GM18907 (cell line): Measurements from ENCODE around the gene TNFAIP8L1.
"Not testable (repeated sequence)": the region's sequence is repeated elsewhere in the genome, so short reads cannot be mapped to it uniquely, and the experiment has no call there.

Experiments used
- ATAC-seq: cut with Tn5 transposase; IDR thresholded peaks from one replicate; pipeline ENCODE4 v1.9.1; 2021; ENCODE audit warnings: mild to moderate bottlenecking, moderate library complexity; ENCODE audit not compliant: unreplicated experiment

The TNFAIP8L1 gene

GRCh38 chr19:4638828-4639530 is at the start of gene TNFAIP8L1:
Gene TNFAIP8L1, plus strand, starts transcription at chr19:4639516. Its CDS starts 12,354 bp downstream, at chr19:4651870.
- peak; percentile 72 for ATAC-seq

- ATAC-seq: no peak
Measured at GRCh38 chr19:4589579-4590410, 49.5 kb upstream of the TNFAIP8L1 start.

- ATAC-seq: no peak
Measured at GRCh38 chr19:4590559-4590958, 48.8 kb upstream of the TNFAIP8L1 start.

- no peak for ATAC-seq
Measured at GRCh38 chr19:4591320-4591719, 48.0 kb upstream of the TNFAIP8L1 start.

- no peak for ATAC-seq
Measured at GRCh38 chr19:4592445-4592844, 46.9 kb upstream of the TNFAIP8L1 start.

- ATAC-seq: no peak
Measured at GRCh38 chr19:4593409-4593851, 45.9 kb upstream of the TNFAIP8L1 start.

GRCh38 chr19:4594201-4594600 is 45.1 kb upstream of the TNFAIP8L1 start:
- ATAC-seq: no peak

GRCh38 chr19:4595158-4595557 is 44.2 kb upstream of the TNFAIP8L1 start:
- not testable (repeated sequence) for ATAC-seq

GRCh38 chr19:4596033-4596904 is 43.0 kb upstream of the TNFAIP8L1 start:
- ATAC-seq: no peak

GRCh38 chr19:4597278-4597974 is 41.9 kb upstream of the TNFAIP8L1 start:
- no peak for ATAC-seq

GRCh38 chr19:4597975-4598671 is 41.2 kb upstream of the TNFAIP8L1 start:
- ATAC-seq: no peak

- no peak for ATAC-seq
Measured at GRCh38 chr19:4598712-4599111, 40.6 kb upstream of the TNFAIP8L1 start.

GRCh38 chr19:4600082-4600481 is 39.2 kb upstream of the TNFAIP8L1 start:
- no peak for ATAC-seq

- ATAC-seq: no peak
Measured at GRCh38 chr19:4600893-4601292, 38.4 kb upstream of the TNFAIP8L1 start.

GRCh38 chr19:4602173-4602788 is 37.0 kb upstream of the TNFAIP8L1 start:
- no peak for ATAC-seq

- no peak for ATAC-seq
Measured at GRCh38 chr19:4602915-4603314, 36.4 kb upstream of the TNFAIP8L1 start.

GRCh38 chr19:4604912-4605311 is 34.4 kb upstream of the TNFAIP8L1 start:
- ATAC-seq: no peak

- no peak for ATAC-seq
Measured at GRCh38 chr19:4606181-4606580, 33.1 kb upstream of the TNFAIP8L1 start.

GRCh38 chr19:4606921-4607678 is 32.2 kb upstream of the TNFAIP8L1 start:
- ATAC-seq: no peak
